HT1080 (cell line): ENCODE data around the gene SLC35G6. TPM values are rescaled to one million over a fixed set of nuclear protein-coding genes. Genes with fewer than 3 reads are reported as not detected.
"Not testable (repeated sequence)": the region's sequence is repeated elsewhere in the genome, so short reads cannot be mapped to it uniquely, and the experiment has no call there.

Source experiments
- DNase-seq: peaks from one replicate; pipeline ENCODE4 v3.0.0-alpha.2; 2015; ENCODE audit warnings: low read depth
- total RNA-seq: library from RNA; depleted of rRNA; stranded (reverse); fragments of >200 nt; shearing (Covaris generic); gene quantifications from 2 replicates; pipeline ENCODE4 v1.2.3, GENCODE V29; 2014

SLC35G6 gene
- total RNA-seq, 1 experiment from 2014 or later = not detected

- DNase-seq = no peak
Observed at GRCh38 chr17:7459961-7460545, 21.2 kb upstream of the SLC35G6 start.

- DNase-seq = no peak
Observed at GRCh38 chr17:7460850-7461660, 20.2 kb upstream of the SLC35G6 start.

- no peak for DNase-seq
Observed at GRCh38 chr17:7462474-7463371, 18.5 kb upstream of the SLC35G6 start.

- no peak for DNase-seq
Observed at GRCh38 chr17:7463372-7463846, 17.8 kb upstream of the SLC35G6 start.

GRCh38 chr17:7464081-7464480 lies 17.2 kb upstream of the SLC35G6 start:
- no peak for DNase-seq

GRCh38 chr17:7465597-7466275 lies 15.5 kb upstream of the SLC35G6 start:
- DNase-seq = no peak

- DNase-seq = no peak
Observed at GRCh38 chr17:7466318-7466638, 15.0 kb upstream of the SLC35G6 start.

GRCh38 chr17:7466639-7467341 lies 14.5 kb upstream of the SLC35G6 start:
- DNase-seq = no peak

GRCh38 chr17:7467498-7467897 lies 13.7 kb upstream of the SLC35G6 start:
- DNase-seq = no peak

- DNase-seq = no peak
Observed at GRCh38 chr17:7468290-7468689, 13.0 kb upstream of the SLC35G6 start.

- no peak for DNase-seq
Observed at GRCh38 chr17:7468804-7469389, 12.3 kb upstream of the SLC35G6 start.

GRCh38 chr17:7469843-7470242 lies 11.4 kb upstream of the SLC35G6 start:
- not testable (repeated sequence) for DNase-seq

- DNase-seq = not testable (repeated sequence)
Observed at GRCh38 chr17:7470457-7470973, 10.7 kb upstream of the SLC35G6 start.

GRCh38 chr17:7471729-7472128 lies 9.5 kb upstream of the SLC35G6 start:
- no peak for DNase-seq

GRCh38 chr17:7474767-7475166 lies 6.5 kb upstream of the SLC35G6 start:
- not testable (repeated sequence) for DNase-seq

- DNase-seq = no peak
Observed at GRCh38 chr17:7475764-7476422, 5.4 kb upstream of the SLC35G6 start.

GRCh38 chr17:7476494-7476893 lies 4.8 kb upstream of the SLC35G6 start:
- peak; percentile 78 for DNase-seq

- no peak for DNase-seq
Observed at GRCh38 chr17:7476951-7477350, 4.3 kb upstream of the SLC35G6 start.
